GM19324 (cell line): Measurements from ENCODE around the gene CXorf58.
A peak's percentile ranks its signal among the peaks of the same experiment; 100 is the strongest.
"Not testable (repeated sequence)": the region's sequence is repeated elsewhere in the genome, so short reads cannot be mapped to it uniquely, and the experiment has no call there.

Source experiments
- ATAC-seq: cut with Tn5 transposase; IDR thresholded peaks from one replicate; pipeline ENCODE4 v1.9.1; 2021; ENCODE audit warnings: mild to moderate bottlenecking, moderate library complexity; ENCODE audit not compliant: unreplicated experiment, low FRiP score

Gene CXorf58

DNA sequence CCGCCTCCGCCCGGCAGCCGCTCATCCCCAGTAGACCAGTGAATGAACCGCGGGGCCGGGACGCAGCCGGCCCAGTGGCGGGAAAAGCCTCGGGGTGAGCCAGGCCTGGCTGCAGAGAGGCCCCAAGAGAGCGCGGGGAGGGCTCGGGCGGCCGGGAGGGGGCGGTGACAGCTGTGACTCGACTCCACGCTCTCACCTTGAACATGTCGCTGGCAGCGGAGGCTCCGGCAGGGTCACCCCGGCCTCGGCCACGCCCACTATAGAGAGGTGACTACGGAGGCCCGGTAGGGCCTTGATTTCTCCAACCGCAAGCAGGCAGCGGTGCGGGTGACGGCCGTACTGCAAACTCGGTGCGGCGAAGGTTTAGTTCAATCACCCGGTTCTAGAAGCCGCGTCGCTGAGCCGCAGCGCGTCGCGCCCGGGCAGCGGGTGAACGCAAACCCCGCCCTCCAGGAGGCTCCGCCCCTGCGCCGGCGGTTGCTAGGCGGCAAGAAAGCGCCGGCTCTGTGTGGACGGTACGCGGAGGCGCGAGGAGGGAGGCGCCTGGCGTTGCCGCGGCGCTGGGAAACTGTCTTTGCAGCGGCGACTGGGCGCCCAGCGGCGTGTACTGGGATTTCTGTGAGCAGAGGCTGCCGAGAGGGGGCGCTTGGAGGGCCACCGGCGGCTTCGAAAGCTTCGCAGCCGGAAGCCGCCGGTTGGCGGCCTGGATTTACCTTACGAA is at the start of gene CXorf58, which contains the start of gene APOO:
Gene CXorf58, plus strand, starts transcription at position 509 of the 721 bp plus-strand sequence. CDS start 2,297 bp downstream, outside the sequence.
Gene APOO, minus strand, starts transcription at position 441 of the 721 bp plus-strand sequence. Its CDS starts 236 bp downstream, at position 205.
- peak; percentile 97 for ATAC-seq

DNA sequence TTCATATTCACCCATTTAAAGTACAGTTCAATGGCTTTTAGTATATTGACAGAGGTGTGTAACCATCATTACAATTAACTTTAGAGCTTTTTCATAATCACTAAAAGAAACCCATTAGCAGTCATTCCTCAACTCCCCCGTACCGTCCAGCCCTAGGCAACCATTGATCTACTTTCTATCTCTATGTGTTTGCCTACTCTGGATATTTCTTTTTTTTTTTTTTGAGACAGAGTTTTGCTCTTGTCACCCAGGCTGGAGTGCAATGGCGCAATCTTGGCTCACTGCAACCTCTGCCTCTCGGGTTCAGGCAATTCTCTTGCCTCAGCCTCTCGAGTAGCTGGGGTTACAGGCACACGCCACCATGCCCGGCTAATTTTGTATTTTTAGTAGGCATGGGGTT is 48.6 kb upstream of the CXorf58 start:
- ATAC-seq = not testable (repeated sequence)

DNA sequence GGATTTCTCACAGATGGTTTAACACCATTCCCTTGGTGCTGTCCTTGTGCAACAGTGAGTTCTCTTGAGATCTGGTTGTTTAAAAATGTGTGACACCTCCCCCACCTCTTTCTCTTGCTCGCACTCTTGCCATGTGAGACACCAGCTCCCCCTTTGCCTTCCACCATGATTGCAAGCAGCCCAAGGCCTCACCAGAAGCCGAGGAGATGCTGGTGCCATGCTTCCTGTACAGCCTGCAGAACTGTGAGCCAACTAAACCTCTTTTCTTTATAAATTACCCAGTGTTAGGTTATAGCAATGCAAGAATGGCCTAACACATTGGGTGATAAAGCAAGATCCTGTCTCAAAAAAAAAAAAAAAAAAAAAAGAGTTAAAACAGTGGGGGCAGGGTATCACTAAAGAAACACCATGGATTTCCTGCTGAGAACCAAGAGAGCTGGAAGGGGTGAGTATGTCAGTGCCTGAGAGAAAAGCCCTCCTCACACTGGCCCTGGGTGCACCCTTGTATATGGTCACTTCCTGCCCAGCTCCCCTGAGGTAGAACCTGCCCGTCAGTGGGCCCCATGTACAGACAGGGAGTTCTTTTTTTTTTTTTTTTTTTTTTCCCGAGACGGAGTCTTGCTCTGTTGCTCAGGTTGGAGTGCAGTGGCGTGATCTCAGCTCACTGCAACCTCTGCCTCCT is 46.5 kb upstream of the CXorf58 start:
- no peak for ATAC-seq

DNA sequence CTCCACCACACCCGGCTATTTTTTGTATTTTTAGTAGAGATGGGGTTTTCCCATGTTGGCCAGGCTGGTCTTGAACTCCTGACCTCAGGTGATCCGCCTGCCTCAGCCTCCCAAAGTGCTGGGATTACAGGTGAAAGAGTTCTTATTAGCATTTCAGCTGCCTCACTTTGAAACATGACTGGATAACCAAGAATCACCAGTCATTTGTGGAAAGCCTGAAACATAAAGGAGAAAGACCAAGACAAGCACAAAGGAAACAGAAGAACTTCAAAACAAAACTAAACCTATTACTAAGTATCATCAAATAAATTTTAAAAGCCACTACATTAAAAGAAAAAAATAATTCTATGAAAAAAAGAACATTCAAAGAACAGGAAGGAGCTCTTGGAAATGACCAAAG is 45.9 kb upstream of the CXorf58 start:
- not testable (repeated sequence) for ATAC-seq

GRCh38 chrX:23864742-23865326 is 43.0 kb upstream of the CXorf58 start:
- no peak for ATAC-seq

GRCh38 chrX:23870041-23870440 is 37.8 kb upstream of the CXorf58 start:
- ATAC-seq = no peak

GRCh38 chrX:23871905-23872546 is 35.8 kb upstream of the CXorf58 start:
- no peak for ATAC-seq

DNA sequence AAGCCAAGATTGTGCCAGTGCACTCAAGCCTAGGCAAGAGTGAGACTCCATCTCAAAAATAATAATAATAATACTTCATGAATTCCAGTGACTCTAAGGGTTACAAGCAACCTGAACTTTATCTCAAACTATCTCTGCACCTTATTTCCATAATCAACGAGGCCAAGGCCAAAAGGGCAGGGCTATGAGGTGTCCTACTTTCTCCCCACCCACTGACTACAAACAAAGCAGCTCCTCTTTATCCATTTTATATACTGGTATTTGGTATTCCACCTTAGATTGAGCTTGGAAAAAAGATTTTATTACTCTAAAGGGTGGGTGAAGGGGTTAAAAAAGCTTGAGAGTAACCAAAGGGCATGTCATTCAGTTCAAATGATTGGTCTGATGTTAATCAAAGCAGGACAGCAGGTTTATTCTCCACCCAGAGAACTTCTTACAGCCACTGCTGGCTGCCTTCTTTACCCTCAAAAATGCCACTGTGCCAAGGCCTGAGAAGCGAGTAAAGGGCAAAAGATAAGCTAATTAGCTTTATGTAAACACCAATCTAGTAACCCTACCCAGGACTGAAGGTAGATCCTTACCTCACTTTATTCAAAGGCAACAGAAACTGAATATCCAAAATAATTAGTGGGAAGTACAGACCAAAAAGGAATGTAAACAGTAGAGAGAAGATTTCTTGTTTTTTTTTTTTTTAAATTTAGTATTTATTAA is 28.3 kb upstream of the CXorf58 start:
- ATAC-seq = no peak

GRCh38 chrX:23883737-23884354 is 24.0 kb upstream of the CXorf58 start:
- ATAC-seq = no peak

DNA sequence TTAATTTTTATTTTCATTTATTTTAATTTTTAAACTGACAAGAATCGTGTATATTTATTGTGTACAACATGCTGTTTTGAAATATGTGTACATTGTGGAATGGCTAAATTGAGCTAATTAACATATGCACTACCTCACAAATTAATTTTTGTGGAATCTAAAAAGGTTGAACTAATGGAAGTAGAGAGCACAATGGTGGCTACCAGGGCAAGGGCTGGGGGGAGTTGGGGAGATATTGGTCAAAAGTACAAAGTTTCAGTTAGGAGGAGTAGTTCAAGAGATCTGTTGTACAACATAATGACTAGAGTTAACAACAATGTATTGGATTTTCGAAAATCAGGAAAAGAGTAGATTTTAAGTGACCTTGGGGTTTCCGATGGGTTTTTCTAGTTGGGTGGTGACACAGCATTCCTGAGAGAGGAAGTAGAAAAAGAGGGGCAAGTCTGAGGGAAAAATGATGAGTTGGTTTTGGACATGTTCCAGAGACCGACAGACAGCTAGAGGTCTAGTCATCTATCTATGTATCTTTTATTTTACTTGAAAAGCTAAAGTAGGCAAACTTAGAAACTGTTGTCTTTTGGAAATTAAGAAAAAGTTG is 23.3 kb upstream of the CXorf58 start:
- no peak for ATAC-seq

DNA sequence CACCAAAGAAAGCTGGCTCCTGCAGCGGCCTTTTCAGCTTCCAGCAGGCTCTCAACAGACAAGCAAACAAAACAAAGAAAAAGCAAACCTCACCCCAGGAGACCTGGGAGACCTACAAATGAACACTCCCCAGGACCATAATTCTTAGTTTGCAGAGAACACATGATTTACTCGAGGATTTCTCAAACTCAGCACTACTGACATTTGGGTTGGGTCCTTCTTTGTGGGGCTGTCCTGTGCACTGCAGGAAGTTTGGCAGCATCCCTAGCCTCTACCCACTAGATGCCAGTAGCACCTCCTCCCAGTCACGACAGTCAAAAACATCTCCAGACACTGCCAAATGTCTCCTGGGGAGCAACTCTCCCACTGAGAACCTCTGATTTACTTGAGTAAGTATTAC is 22.0 kb upstream of the CXorf58 start:
- ATAC-seq = no peak

GRCh38 chrX:23887451-23887850 is 20.4 kb upstream of the CXorf58 start:
- ATAC-seq = no peak

GRCh38 chrX:23887918-23888317 is 19.9 kb upstream of the CXorf58 start:
- no peak for ATAC-seq

DNA sequence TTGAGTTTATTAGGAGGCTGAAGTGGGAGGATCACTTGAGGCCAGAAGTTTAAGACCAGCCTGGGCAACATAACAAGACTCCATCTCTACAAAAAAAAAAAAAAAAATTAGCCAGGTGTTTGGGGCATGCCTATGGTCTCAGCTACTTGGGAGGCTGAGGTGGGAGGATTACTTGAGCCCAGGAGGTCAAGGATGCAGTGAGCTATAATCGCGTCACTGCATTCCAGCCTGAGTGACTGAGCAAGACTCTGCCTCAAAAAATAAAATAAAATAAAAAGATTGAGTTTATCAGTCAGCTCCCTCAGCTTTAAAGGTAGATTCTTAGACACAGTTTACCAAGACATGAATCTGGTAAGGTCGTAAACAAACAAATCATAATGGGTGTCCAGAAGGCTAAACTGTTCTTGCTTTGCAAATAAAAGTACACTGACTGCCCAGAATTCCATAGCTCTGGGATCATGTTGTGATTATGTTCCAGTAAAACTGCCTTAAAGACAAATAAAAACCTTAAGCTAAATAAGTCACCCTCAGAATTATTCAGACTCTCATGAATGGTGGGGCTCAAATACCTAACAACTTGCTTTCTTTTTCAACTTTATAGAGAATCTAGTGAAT is 18.8 kb upstream of the CXorf58 start:
- no peak for ATAC-seq

DNA sequence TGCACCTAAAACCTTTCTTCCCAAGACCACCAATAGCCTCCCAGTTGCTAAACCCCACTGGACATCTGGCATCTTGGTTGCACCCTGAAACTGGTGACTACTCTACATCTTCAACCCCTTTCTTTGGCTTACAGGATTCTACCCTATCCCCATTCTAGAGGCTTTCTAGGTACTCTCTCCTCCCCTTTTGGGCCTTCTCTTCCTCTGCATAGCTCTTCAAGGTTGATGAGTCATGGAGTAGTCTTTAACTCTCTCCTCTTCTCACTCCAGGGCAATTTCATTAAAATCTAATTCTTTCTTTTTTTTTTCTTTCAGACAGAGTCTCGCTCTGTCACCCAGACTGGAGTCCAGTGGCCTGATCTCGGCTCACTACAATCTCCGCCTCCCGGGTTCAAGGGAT is 16.9 kb upstream of the CXorf58 start:
- no peak for ATAC-seq

DNA sequence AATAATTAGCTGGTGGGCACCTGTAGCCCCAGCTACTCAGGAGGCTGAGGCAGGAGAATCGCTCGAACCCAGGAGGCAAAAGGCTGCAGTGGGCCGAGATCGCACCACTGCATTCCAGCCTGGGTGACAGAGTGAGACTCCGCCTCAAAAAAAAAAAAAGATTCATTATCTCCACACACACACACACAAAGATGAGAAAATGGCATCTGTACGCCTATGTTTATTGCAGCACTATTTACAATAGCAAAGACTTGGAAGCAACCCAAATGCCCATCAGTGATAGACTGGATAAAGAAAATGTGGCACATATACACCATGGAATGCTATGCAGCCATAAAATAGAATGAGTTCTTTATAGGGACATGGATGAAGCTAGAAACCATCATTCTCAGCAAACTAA is 12.8 kb upstream of the CXorf58 start:
- not testable (repeated sequence) for ATAC-seq

- not testable (repeated sequence) for ATAC-seq
Observed at GRCh38 chrX:23896539-23896938, 11.3 kb upstream of the CXorf58 start.

- ATAC-seq = no peak
Observed at GRCh38 chrX:23896981-23897380, 10.8 kb upstream of the CXorf58 start.

GRCh38 chrX:23898412-23898959 is 9.3 kb upstream of the CXorf58 start:
- ATAC-seq = no peak
